Measurements from ENCODE around the gene ATG12.
"Not testable (repeated sequence)": the region's sequence is repeated elsewhere in the genome, so short reads cannot be mapped to it uniquely, and the experiment has no call there.

The ATG12 gene

DNA sequence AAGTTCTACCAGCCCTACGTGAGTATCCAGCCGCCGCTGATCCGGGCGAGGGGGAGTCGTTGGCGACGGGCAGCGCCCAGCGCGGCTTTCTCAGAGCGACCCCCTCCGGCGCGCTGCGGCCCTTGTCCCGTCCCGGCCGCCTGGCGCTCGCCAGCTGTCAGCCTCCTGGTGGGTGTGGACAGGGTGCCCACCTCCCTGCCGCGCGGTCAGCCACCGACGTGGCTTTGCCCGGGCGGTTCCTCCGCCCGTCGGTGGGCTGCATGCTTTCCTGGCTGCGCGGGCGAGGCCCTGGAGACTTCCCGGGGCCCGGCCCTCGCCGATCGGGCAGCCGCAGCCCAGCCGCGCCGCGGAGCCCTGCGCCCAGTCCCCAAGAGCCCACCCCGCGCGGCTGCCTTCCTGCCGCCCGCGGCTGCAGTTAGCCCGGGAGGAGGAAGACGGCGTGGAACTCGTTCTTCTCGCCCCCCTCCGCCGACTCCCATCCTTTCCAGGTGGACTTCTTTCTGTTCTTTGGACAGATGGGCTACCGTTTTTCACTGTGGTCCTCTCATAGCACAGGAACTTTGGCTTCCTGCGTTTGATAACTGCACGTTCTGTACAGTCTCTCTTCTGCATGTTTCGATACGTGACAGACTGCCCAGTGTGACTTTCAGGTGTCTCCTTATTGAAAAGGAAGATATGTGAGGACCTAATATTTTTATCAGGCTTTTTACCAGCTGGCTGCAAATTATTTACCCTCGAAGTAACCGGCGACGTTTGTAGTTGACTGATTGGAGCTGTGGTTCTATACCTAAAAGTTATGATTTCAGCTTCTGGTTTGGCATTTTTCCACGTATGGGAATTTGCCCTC lies 947 bp upstream of the ATG12 start:
- no peak for FAIRE-seq

DNA sequence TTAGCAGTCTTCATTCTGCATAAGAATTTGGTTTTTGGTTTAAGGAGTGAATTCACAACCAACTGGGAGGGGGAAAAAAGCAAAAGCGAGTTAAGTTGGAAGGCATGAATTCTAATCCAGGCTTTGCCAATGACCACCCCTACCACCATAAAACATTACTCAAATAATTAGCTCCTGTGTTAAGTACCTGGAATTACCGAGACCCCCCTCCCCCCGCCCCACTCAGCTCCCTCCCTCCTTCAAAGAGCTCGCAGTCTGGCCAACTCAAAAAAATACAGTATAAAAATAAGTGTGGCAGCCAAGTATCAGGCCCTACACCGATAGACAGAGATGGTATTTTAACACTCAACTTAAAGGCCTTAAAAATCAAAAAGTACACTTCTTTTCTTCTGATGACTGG lies 492 bp downstream of the ATG12 start:
- FAIRE-seq = no peak

DNA sequence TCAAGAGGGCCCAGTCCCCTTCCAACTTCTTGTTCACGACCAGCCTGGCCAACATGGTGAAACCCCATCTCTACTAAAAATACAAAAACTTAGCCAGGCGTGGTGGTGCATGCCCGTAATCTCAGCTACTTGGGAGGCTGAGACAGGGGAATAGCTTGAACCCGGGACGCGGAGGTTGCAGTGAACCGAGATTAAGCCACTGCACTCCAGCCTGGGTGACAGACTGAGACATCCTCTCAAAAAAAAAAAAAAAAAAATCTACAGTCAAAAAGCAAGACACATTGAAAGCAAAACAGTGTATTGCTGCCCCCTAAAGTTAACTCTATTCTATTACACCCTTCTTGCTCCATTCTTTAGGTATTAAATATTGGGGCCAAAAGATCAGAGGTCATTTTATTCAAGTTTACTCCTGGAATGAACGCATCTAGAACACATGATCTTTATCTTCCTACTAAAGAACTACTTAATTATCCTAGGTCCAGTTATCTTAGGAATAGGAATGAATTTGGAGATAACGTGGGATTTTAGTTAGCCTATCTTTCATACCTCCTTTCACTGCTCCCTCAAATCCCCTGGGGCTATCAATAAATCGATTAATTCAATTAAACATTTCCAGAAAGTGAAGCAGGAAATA lies 2.4 kb downstream of the ATG12 start:
- peak; percentile 56 for FAIRE-seq

DNA sequence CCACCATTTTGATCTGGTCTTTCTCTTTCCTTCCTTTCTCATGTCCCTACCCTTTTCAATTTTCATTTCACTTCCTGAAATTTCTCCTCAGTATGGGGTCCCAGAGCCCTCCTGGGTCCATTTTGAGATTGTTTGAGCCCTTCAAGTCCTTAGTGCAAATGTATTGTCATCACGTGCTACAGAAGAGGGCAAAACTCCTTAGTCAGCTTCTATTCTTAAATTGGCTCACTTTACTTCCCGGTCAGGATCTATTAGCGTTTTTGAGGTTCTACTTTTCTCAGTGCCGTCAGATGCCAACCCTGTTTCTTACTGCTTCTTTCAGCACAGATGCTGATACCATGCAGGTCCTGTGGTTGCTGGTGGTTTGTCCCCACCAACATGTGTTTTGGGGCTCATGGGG lies 5.9 kb downstream of the ATG12 start:
- no peak for FAIRE-seq

DNA sequence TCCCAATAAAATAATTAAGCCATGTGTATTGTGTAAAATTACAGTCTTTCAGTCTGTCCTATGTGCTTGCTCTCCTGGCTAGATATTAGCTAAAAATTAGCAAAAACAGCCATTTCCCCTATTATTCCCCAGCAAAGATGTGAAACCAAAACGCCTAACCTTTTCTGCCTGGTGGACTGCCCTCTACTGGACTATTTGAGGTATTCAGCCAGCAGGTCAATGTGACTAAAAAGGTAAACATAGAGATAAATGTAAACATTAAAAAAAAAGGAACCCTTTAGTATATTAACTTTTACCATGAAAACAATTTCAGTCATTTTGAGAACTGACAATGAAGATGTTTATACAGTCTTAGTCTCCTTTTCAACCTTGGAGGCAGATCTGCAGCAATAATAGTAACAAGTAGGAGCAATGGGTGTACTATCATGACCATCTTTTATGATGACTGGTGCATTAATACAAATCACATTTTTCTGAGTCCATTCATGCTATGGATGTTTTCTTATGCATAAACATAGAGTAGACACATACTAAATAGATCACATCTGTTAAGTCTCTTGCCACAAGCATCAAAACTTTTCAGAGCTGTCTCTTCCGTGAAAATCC lies 10.1 kb downstream of the ATG12 start:
- peak; percentile 84 for FAIRE-seq

DNA sequence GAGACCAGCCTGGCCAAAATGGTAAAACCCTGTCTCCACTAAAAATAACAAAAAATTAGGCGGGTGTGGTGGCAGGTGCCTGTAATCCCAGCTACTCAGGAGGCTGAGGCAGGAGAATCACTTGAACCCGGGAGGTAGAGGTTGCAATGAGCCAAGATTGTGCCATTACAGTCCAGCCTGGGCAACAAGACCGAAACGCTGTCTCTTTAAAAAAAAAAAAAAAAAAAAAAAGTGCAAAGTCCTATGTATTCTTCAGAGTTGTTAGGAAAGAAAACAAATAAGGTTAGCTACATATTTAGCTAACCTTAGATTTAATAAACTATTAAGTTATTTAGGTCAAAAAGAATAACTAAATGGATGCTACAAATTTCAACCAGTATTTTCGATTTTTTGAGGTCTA lies 11.5 kb downstream of the ATG12 start:
- FAIRE-seq = peak; percentile 13

DNA sequence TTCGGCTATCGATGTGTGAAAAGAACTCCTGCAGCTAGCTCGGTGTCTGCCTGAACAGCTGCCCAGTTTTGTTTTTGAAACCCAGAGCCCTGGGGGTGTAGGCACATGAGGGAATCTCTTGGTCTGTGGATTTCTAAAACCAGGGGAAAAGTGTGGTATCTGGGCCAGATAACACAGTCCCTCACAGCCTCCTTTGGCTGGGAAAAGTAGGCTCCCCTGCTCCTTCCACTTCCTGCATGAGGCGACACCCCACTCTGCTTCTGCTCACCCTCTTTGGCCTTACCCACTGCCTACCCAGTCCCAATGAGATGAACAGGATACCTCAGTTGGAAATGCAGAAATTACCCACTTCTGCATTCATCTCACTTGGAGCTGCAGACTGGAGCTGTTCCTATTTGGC lies 15.4 kb downstream of the ATG12 start:
- no peak for FAIRE-seq

DNA sequence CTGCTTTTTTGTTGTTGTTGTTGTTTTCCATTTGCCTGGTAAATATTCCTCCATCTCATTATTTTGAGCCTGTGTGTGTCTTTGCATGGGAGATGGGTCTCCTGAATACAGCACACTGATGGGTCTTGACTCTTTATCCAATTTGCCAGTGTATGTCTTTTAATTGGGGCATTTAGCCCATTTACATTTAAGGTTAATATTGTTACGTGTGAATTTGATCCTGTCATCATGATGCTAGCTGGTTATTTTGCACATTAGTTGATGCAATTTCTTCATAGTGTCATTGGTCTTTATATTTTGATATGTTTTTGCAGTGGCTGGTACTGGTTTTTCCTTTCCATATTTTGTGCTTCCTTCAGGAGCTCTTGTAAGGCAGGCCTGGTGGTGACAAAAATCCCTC lies 16.4 kb downstream of the ATG12 start:
- FAIRE-seq = not testable (repeated sequence)

DNA sequence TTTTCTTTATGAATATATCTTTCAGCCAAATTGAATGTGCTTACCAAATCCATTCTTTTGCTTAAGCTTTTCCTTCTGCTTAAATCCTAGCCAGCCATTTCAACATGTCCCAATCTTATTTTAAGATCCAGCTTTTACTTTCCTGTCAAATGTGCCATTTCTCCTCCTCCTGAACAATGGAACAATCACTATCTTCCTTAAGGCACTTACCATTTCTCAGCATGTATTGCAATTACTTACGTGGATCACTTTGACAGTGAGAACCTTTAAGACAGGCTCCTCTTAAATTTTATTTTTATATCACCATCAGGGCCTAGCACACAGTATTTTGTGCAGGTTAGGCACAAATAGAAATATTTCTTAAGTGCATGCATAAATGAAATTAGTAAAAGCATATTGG lies 20.5 kb downstream of the ATG12 start:
- no peak for FAIRE-seq

DNA sequence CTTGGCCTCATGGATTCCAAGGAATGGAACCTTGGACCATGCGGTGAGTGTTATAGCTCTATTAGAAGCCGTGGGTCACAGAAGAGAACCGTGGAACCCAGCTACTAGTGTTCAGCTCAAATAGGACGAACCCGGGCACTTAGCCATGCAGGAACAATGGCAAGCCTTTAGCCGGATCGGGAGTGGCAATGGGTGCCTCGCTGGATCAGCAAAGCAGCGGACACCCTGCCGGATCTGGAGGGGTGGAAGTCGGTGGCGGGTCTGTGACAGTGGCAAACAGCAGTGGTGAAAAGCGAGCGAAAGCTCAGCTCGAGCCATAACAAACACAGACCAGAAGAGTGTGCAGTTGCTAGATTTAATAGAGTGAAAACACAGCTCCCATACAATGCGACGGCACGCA lies 22.5 kb downstream of the ATG12 start:
- FAIRE-seq = no peak

DNA sequence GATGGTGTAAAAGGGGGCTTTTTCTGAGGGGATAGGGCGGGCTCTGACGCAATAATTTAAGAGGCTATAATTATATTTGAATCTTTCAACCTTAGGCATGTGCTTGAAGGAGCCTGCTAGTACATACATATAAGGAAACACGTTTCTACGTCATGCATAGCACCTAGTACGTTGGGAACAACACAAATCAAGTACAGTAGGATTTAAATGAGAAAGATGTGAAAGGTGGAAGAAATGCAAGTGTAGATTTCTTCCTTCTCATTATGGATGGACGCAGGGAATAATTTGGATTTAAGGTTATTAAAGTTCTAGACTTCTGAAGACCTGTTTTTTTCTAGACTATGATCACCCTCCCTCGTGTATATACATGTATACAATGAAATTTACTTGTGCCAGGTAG lies 24.0 kb downstream of the ATG12 start:
- FAIRE-seq = no peak

DNA sequence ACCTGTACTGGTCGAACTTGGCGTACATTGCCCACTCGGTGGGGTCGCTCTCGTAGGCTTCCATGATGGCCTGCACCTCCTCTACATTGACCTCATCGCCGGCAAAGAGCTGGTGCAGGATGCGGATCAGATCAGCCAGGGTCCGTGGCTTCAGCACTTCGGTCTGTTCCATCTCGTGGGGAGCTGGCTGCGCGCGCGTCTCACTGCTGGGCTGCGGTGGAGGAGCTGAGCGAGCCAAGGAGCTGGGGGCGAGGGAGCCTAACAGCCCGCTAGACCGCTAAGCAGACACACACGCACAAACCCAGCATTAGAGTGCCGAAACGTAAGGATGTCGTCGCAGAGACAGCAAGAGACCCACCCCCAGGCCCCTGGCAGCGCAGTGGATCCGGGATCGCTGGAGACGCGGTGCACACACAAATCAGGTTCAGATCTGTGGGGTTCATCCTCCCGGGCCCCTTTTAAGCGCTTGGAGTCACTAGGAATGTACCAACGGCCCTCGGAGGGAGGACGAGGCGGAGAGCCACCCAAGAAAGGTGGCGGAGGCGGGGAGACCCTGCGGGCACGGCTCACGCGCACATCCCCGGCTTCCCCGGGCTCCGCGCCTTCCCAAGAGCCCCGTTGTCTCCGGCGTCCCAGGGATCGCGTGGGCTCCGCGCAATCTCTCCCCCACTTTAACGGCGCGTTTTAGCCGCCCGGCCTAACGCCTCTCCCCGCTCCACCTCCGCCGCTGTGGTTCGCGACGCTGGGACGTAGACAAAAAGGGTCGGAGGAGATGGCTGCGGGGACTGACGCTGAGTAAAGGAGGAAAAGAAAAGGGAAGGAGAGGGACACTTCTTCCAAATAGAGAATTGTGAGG lies 24.9 kb downstream of the ATG12 start, which contains the start of gene CDO1:
CDO1 (minus strand) TSS at position 434 of the 856 bp plus-strand sequence; CDS start at position 172, 262 bp downstream.
- FAIRE-seq = no peak

DNA sequence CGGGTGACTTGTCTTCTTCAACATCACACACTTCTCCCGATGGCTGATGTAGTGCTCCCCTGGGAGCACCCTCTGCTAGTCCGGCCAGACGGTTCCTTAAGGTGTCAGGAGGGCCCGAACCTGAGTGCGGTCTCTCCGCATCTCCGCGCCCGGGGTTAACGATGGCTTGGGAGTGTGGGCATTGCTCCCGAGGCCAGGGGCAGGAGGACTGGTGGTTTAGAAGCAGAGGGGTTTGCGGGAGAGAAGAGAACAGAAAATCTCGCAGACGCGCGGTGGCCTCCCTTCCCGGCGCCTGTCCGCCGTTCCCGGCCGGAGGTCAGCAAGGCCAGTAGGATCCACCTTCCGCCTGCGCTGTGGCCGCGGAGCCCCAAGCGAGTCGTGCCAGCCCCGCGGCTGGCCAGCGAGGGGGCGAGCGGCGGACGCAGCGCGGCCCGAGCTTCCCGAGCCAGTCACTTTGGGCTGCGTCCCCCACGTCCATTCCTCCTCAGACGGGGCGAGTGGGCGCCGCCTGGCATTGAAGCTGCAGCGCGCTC lies 25.6 kb downstream of the ATG12 start:
- FAIRE-seq = no peak

DNA sequence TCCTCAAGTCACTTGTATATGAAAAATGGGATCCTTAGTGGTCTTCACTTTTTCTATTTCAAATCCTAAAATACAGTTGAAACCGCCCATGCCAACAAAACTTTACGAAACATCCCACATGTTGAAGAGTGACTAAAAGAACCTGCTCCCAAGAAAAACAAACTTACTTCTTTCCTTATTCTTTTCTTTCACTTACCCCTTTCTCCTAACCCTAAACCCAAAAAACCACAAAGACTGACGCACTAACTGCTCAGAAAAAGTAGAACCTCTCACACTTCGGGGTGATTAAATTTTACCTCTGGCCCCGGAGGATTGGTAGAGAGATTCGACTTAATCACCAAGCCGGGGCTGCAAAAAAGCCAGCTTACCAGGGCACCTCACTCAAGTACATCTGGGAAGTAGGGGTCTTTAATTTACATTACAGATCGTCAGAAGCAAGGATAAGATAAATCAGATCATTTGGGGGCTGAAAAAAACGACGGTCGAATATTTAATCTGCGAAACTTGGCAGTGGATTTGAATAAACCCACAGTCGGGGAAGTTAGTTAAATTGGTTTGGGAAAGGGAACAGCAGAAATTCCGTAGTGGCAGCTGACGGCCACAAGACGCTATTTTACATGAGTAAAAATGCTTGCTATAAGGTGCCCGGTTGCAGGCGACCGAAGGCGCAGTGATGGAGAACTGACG lies 26.2 kb downstream of the ATG12 start:
- no peak for FAIRE-seq

DNA sequence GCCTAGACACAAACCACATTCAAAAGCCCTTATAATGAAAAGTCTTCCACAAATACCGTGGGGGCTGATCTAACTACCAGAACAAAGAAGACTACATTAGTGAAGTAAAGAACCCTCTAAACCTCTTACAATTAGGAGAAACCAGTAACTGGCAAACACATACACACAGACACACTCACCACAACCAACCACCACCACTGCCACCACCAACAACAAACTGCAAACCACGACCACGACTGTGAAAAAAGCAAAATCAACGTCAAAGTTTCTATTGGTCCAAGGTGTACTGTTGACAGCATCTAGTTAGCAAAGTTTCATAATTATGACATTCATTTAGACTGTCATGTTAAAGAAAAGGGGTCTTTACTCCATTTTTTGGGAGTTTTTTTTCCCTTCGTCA lies 27.6 kb downstream of the ATG12 start:
- no peak for FAIRE-seq

DNA sequence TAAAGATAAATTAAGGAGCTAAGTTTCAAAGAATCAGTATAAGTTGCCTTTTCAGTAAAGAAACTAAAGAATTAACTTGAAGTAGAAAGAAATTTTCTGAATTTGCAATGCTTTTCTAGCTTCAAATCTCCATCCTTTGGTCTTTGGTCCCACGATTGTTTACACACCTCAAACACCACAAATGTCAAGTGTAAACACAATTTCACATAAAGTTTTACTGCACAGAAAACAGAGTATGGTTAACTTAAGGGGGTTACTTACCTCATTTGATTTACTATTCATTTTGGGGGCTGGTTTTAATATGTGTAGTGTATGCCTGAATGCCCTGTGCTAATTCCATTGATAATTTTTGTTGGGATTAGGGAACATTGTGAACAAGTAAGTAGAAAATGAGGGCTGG lies 29.0 kb downstream of the ATG12 start:
- no peak for FAIRE-seq

DNA sequence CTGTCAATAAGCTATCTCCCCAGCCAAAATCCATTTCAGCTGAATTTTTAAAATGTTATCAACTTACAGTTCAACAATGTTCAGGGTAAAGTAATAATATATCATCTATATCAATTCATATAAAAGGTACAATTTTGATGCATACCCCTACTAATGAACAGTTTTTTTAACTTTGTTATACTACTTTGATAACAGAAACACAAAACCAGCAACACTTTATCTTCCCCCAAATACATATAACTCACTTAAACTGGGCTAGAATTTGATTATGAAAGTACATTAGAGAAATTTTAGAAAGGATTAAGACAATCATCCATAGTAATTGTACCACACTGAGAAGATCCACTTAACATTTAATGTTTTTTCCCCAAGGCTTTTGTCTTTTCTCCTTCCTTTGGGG lies 30.0 kb downstream of the ATG12 start:
- no peak for FAIRE-seq

DNA sequence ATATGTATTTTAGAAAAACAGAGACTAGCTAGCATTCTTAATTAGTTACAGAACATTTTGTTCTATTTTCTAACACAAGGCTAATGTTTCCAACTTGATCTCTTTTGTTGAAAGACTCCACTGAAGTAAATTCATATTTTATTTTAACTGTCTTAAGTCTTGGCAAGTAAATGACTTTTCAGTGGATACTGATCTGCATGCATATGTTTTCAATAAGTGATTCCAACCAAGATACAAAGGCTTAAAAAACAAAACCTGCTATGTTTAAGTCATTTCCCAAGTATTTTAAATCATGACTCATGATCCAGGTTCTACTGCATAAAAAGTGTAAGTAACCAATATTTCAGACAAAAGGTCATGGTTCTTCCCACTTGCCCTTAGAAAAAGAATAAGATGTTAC lies 30.6 kb downstream of the ATG12 start:
- FAIRE-seq = no peak

DNA sequence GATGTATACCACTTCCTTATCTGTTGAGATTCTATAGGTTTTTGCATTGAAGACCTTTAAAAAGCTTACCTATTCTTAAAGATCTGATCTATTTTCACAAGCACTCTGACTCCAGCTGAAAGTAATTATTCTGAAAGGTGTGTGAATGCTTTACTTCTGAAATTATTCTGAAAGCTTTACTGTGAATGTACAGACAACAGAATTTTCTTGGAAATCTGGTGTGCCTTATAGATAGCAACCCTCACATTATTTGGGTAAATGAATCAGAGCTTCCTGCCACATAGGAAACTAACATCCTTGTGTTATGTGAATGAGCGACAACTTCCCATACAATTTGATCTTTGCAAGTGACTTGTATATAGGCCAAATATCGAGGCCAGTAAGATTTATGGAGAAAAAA lies 31.4 kb downstream of the ATG12 start:
- no peak for FAIRE-seq

DNA sequence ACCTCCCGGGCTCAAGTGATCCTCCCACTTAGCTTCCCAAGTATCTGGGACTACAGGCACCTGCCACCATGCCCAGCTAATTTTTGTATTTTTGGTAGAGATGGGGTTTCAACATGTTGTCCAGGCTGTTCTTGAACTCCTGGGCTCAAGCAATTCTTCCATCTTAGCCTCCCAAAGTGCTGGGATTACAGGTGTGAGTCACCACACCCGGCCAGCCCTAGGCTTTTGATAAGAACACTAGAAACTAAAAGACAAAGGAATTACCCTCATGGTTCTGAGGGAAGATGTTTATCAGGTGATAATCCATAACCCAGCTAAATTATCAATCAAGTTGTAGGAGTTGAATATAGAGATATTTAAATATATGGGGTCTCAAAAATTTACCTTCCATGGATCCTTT lies 33.3 kb downstream of the ATG12 start:
- FAIRE-seq = not testable (repeated sequence)

DNA sequence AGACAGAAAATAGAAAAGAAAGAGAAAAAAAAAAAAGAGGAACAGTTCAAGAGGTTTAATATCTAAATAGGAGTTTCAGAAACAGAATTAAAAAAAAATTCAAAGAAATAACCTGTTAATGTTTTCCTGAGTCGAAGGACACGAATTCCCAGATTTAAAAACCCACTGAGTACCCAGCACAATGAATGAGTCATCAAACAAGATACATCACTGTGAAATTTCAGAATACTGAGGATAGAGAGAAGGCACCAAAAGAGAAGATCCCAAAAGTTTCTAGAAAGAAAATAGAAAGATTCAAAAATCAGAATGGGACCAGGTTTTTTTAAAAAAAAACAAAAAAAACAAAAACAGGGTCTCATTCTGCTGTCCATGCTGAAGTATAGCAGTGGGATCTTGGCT lies 33.7 kb downstream of the ATG12 start:
- FAIRE-seq = no peak

DNA sequence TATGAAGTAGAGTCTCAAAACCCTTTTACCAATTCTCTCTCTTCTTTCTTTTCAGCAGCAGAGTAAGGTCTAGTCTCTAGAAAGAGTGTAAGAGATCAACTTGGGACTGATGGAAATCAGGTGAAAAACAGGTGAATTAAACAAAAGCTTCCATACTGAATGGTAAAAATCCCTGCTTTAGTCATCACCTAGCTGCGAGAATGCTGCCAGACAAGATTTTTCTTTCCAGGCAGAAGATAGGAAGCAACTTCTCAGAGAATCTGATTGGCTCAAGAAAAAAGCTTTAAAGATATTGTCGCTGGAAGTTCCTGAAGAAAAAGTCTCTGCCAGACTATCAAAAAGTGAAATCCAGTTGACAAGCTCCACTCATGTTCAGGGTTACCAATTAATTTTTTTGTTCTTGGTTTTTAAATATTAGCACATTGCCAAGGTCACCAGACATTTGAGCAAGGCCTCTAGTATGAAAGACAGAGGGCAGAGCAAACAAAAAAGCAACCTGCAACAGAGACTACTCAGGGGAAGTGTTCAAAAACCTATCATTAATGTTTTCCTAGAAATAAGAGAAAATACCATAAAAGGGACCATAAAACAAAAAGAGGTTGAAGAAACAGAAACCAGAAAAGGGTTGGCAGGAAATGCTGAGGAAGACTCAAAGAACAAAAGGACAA lies 34.2 kb downstream of the ATG12 start:
- FAIRE-seq = no peak
